IMR-90 (cell line): Measurements from ENCODE around the gene C3orf70. TPM values are rescaled to one million over a fixed set of nuclear protein-coding genes. Genes with fewer than 3 reads are reported as not detected.

Experiments used
- ATAC-seq: fragments of 200-7000 bp; cut with Tn5 transposase; 2 replicates; pipeline ENCODE4 v1.9.1; 2020; ENCODE audit warnings: low read depth, mild to moderate bottlenecking, moderate library complexity
- BruUV-seq: library from RNA; stranded (reverse); fragments of 400-500 nt; replicated peaks from 2 replicates; lab custom pipeline; 2021; lab: Mats Ljungman, UMichigan
- CTCF ChIA-PET: fragments of 300-600 bp; formaldehyde crosslinking; extraction: SDS; loops from one replicate; lab custom pipeline; 2021; ENCODE audit warnings: antibody characterized with exemption; lab: Yijun Ruan, JAX
- POLR2A ChIA-PET: fragments of 300-600 bp; sonication (Branson Sonifier 250); formaldehyde crosslinking; loops from one replicate; lab custom pipeline; 2022; ENCODE audit warnings: antibody characterized with exemption; ENCODE audit not compliant: unreplicated experiment; lab: Charles Lee
- DNase-seq: peaks from one replicate; pipeline ENCODE4 v3.0.0; 2013
- H2AFZ ChIP-seq: replicated peaks from 2 replicates; pipeline ENCODE3; 2013; ENCODE audit warnings: low read length, mild to moderate bottlenecking; ENCODE audit not compliant: poor library complexity
- H2AK5ac ChIP-seq: 2 replicates; pipeline ENCODE4 v1.6.1; 2013; ENCODE audit warnings: low read depth, low read length, inconsistent platforms
- H2AK9ac ChIP-seq: replicated peaks from 2 replicates; pipeline ENCODE3; 2013; ENCODE audit warnings: mild to moderate bottlenecking, low read depth, low read length, moderate library complexity; ENCODE audit not compliant: poor library complexity
- H2BK120ac ChIP-seq: 2 replicates; pipeline ENCODE4 v1.6.1; 2013; ENCODE audit warnings: low read depth, low read length, inconsistent platforms
- H2BK15ac ChIP-seq: 3 replicates; pipeline ENCODE4 v1.6.1; 2013; ENCODE audit warnings: low read depth, low read length, inconsistent platforms
- H2BK20ac ChIP-seq: 2 replicates; pipeline ENCODE4 v1.6.1; 2013; ENCODE audit warnings: low read depth, mild to moderate bottlenecking, inconsistent platforms, low read length, moderate library complexity
- H2BK5ac ChIP-seq: 2 replicates; pipeline ENCODE4 v1.6.1; 2013; ENCODE audit warnings: mild to moderate bottlenecking, low read depth, low read length, inconsistent platforms; ENCODE audit not compliant: poor library complexity, severe bottlenecking
- H3K14ac ChIP-seq: replicated peaks from 2 replicates; pipeline ENCODE4 v1.6.1; 2013; ENCODE audit warnings: low read depth, low read length, inconsistent platforms
- H3K18ac ChIP-seq: 2 replicates; pipeline ENCODE4 v1.6.1; 2013; ENCODE audit warnings: low read depth, low read length, control low read depth
- H3K23ac ChIP-seq: 2 replicates; pipeline ENCODE4 v1.6.1; 2013; ENCODE audit warnings: low read depth, low read length, inconsistent platforms
- H3K27ac ChIP-seq: 2 replicates; pipeline ENCODE4 v1.5.1; 2013; ENCODE audit warnings: mild to moderate bottlenecking, control low read depth, low read length; ENCODE audit not compliant: insufficient read depth
- H3K27me3 ChIP-seq: 2 replicates; pipeline ENCODE4 v1.6.1; 2013; ENCODE audit warnings: low read length; ENCODE audit not compliant: control insufficient read depth, insufficient read depth
- H3K36me3 ChIP-seq: 2 replicates; pipeline ENCODE4 v1.6.1; 2013; ENCODE audit warnings: low read length, mixed read lengths; ENCODE audit not compliant: control insufficient read depth, insufficient read depth
- H3K4ac ChIP-seq: 2 replicates; pipeline ENCODE4 v1.6.1; 2013; ENCODE audit warnings: low read depth, low read length, inconsistent platforms
- H3K4me1 ChIP-seq: 2 replicates; pipeline ENCODE4 v1.6.1; 2013; ENCODE audit warnings: low read length, mixed read lengths; ENCODE audit not compliant: control insufficient read depth, insufficient read depth
- H3K4me2 ChIP-seq: 2 replicates; pipeline ENCODE4 v1.6.1; 2013; ENCODE audit warnings: low read depth, mild to moderate bottlenecking, control low read depth, low read length, moderate library complexity
- H3K4me3 ChIP-seq: 2 replicates; pipeline ENCODE4 v1.5.1; 2013; ENCODE audit warnings: low read depth, mild to moderate bottlenecking, control low read depth, low read length, moderate library complexity; ENCODE audit not compliant: insufficient read depth
- H3K56ac ChIP-seq: 2 replicates; pipeline ENCODE4 v1.6.1; 2013; ENCODE audit warnings: low read length, inconsistent platforms; ENCODE audit not compliant: insufficient read depth; ENCODE audit errors: extremely low read depth
- H3K79me1 ChIP-seq, 2 experiments: 2 replicates each; pipeline ENCODE4 v1.6.1; 2013; ENCODE audit warnings: low read length in 2 of 2, inconsistent platforms in 1 of 2, low read depth in 1 of 2
- H3K9ac ChIP-seq: 2 replicates; pipeline ENCODE4 v1.6.1; 2013; ENCODE audit warnings: low read depth, low read length, control low read depth
- H3K9me1 ChIP-seq: 2 replicates; pipeline ENCODE4 v1.6.1; 2013; ENCODE audit warnings: low read length, inconsistent platforms; ENCODE audit not compliant: insufficient read depth
- H3K9me3 ChIP-seq: 2 replicates; pipeline ENCODE4 v1.6.1; 2013; ENCODE audit warnings: low read length; ENCODE audit not compliant: control insufficient read depth, insufficient read depth
- H4K20me1 ChIP-seq: 2 replicates; pipeline ENCODE4 v1.6.1; 2013; ENCODE audit warnings: low read length, inconsistent platforms; ENCODE audit not compliant: insufficient read depth
- H4K5ac ChIP-seq: 2 replicates; pipeline ENCODE4 v1.6.1; 2013; ENCODE audit warnings: mild to moderate bottlenecking, low read depth, low read length, control low read depth
- H4K8ac ChIP-seq, 2 experiments: 2 replicates each; pipeline ENCODE4 v1.6.1; 2013; ENCODE audit warnings: low read depth in 2 of 2, low read length in 2 of 2, control low read depth in 1 of 2, inconsistent platforms in 1 of 2
- H4K91ac ChIP-seq: 2 replicates; pipeline ENCODE4 v1.6.1; 2013; ENCODE audit warnings: low read depth, low read length, inconsistent platforms; ENCODE audit not compliant: insufficient read depth
- BHLHE40 ChIP-seq: fragments of 150-350 bp; IDR thresholded peaks from 2 replicates; pipeline ENCODE4 v1.6.1; 2016; ENCODE audit warnings: mild to moderate bottlenecking, low read depth, low read length
- CEBPB ChIP-seq: IDR thresholded peaks from 2 replicates; pipeline ENCODE4 v1.6.1; 2012; ENCODE audit warnings: low read depth, low read length, improper control_type of control experiment
- CHD1 ChIP-seq: IDR thresholded peaks from 2 replicates; pipeline ENCODE4 v1.6.1; 2012; ENCODE audit warnings: low read depth, low read length, improper control_type of control experiment
- CTCF ChIP-seq: conservative IDR thresholded peaks from 2 replicates; pipeline ENCODE4 v1.5.1; 2012; ENCODE audit warnings: mild to moderate bottlenecking, low read depth, low read length, improper control_type of control experiment
- ELK1 ChIP-seq: fragments of 150-350 bp; IDR thresholded peaks from 2 replicates; pipeline ENCODE4 v1.6.1; 2016; ENCODE audit warnings: low read depth, mild to moderate bottlenecking, low read length, moderate library complexity, borderline replicate concordance
- FOS ChIP-seq: fragments of 150-350 bp; IDR thresholded peaks from 2 replicates; pipeline ENCODE4 v1.6.1; 2016; ENCODE audit warnings: low read depth, low read length
- MAFK ChIP-seq: IDR thresholded peaks from 2 replicates; pipeline ENCODE4 v1.6.1; 2012; ENCODE audit warnings: low read depth, low read length, improper control_type of control experiment
- MAZ ChIP-seq: IDR thresholded peaks from 2 replicates; pipeline ENCODE4 v1.6.1; 2012; ENCODE audit warnings: low read depth, mild to moderate bottlenecking, low read length, improper control_type of control experiment, moderate library complexity, borderline replicate concordance
- MXI1 ChIP-seq: IDR thresholded peaks from 2 replicates; pipeline ENCODE4 v1.6.1; 2012; ENCODE audit warnings: low read depth, mild to moderate bottlenecking, low read length, moderate library complexity, borderline replicate concordance
- NFE2L2 ChIP-seq: fragments of 150-350 bp; IDR thresholded peaks from 2 replicates; pipeline ENCODE4 v1.6.1; 2016; ENCODE audit warnings: low read depth, mild to moderate bottlenecking, low read length
- POLR2A ChIP-seq: IDR thresholded peaks from 2 replicates; pipeline ENCODE4 v1.6.1; 2012; ENCODE audit warnings: mild to moderate bottlenecking, low read depth, low read length
- RAD21 ChIP-seq: IDR thresholded peaks from 2 replicates; pipeline ENCODE4 v1.6.1; 2012; ENCODE audit warnings: low read length, improper control_type of control experiment
- RCOR1 ChIP-seq: IDR thresholded peaks from 2 replicates; pipeline ENCODE4 v1.6.1; 2012; ENCODE audit warnings: mild to moderate bottlenecking, low read length, improper control_type of control experiment; ENCODE audit not compliant: insufficient replicate concordance
- RFX5 ChIP-seq: IDR thresholded peaks from 2 replicates; pipeline ENCODE4 v1.8.0; 2012; ENCODE audit warnings: low read depth, mild to moderate bottlenecking, low read length, moderate library complexity
- SMC3 ChIP-seq: fragments of 150-350 bp; IDR thresholded peaks from 2 replicates; pipeline ENCODE4 v1.6.1; 2016; ENCODE audit warnings: low read depth, mild to moderate bottlenecking, antibody characterized with exemption, low read length, moderate library complexity
- USF2 ChIP-seq: fragments of 150-350 bp; IDR thresholded peaks from 2 replicates; pipeline ENCODE4 v1.6.1; 2017; ENCODE audit warnings: mild to moderate bottlenecking, antibody characterized with exemption, low read length, low read depth
- dilution Hi-C: fragments of 300-500 bp; cut with HindIII; formaldehyde crosslinking; loops from one replicate; pipeline ENCODE4 v1.14.3; 2018; ENCODE audit warnings: low sequenced_read_pairs; ENCODE audit not compliant: unreplicated experiment
- in situ Hi-C: fragments of 300-500 bp; cut with MboI; formaldehyde crosslinking; loops from 3 replicates; pipeline ENCODE4 v1.14.3; 2019; ENCODE audit warnings: low sequenced_read_pairs, inconsistent platforms, mixed read lengths
- intact Hi-C: fragments of 100-400 bp; cut with micrococcal nuclease; formaldehyde crosslinking; loops from 2 replicates; pipeline ENCODE4 v1.10.0; 2022
- polyA plus RNA-seq, 3 experiments: library from polyadenylated mRNA; depleted of rRNA; stranded (reverse); fragments of >200 nt; gene quantifications; 2 replicates each; pipeline ENCODE4 v1.2.3, GENCODE V29; 2012; ENCODE audit warnings: low replicate concordance in 1 of 3
- total RNA-seq: library from RNA; depleted of rRNA; stranded (reverse); fragments of >200 nt; gene quantifications from 2 replicates; pipeline ENCODE4 v1.2.3, GENCODE V29; 2012

Gene C3orf70
- total and polyA plus RNA-seq, 2 of the 4 experiments (the other 2 are of a cell fraction), result 0.96 to 1.8 TPM

- Histone ChIP-seq H2BK120ac (no peak overlapping the region), H3K18ac (no peak overlapping the region), H3K4me1 (no peaks in the 10 kb centered on the region), H3K36me3 (no peaks in the 10 kb centered on the region), H3K4me3 (no peak overlapping the region), H3K4me2 (no peak overlapping the region), H2BK5ac (no peak overlapping the region), H4K20me1 (no peaks in the 10 kb centered on the region), H3K23ac (no peak overlapping the region), H3K9me3 (no peaks in the 10 kb centered on the region), H3K27me3 (no peaks in the 10 kb centered on the region), H3K9ac (no peak overlapping the region), H3K4ac (no peak overlapping the region), H2AK5ac (no peak overlapping the region), H4K8ac (no peak overlapping the region), H2AFZ (no peak overlapping the region), H2BK20ac (no peak overlapping the region), H2BK15ac (no peak overlapping the region), H3K14ac (no peak overlapping the region), H3K79me1 (no peaks in the 10 kb centered on the region), H3K9me1 (no peaks in the 10 kb centered on the region; the same call in 1 of the 2 replicates), H4K91ac (no peak overlapping the region), H3K27ac (no peak overlapping the region), H4K5ac (no peak overlapping the region), H2AK9ac (no peak overlapping the region), H3K56ac (no peak overlapping the region)
- no TSS peak for BruUV-seq
- POLR2A ChIA-PET, result no interaction called here
- in situ Hi-C loops (no loop called here), dilution Hi-C loops (no loop called here), intact Hi-C loops (no loop called here)
- TF ChIP-seq CHD1 (no peak), SMC3 (no peak), RAD21 (no peak), POLR2A (no peak), RFX5 (no peak), USF2 (no peak), CEBPB (no peak), MXI1 (no peak), FOS (no peak), RCOR1 (no peak), NFE2L2 (no peak), MAZ (no peak), CTCF (no peak), BHLHE40 (no peak), ELK1 (no peak), MAFK (no peak)
- DNase-seq, result no peak
- ATAC-seq, result no peak
- CTCF ChIA-PET, result interaction anchor here (1.3 kb wide), 1 partner anchor 16 kb away, joined by 3 read pairs; no protein-coding TSS in a partner anchor
Measured at GRCh38 chr3:185115371-185115770, 37.5 kb downstream of the C3orf70 start.
